GM04504 (cell line): Measurements from ENCODE around the gene VAMP8.
"Not testable (repeated sequence)": the region's sequence is repeated elsewhere in the genome, so short reads cannot be mapped to it uniquely, and the experiment has no call there.

Experiments used
- DNase-seq: peaks from one replicate; pipeline ENCODE4 v3.0.0-alpha.2; 2012; ENCODE audit warnings: low read depth

VAMP8 gene

DNA sequence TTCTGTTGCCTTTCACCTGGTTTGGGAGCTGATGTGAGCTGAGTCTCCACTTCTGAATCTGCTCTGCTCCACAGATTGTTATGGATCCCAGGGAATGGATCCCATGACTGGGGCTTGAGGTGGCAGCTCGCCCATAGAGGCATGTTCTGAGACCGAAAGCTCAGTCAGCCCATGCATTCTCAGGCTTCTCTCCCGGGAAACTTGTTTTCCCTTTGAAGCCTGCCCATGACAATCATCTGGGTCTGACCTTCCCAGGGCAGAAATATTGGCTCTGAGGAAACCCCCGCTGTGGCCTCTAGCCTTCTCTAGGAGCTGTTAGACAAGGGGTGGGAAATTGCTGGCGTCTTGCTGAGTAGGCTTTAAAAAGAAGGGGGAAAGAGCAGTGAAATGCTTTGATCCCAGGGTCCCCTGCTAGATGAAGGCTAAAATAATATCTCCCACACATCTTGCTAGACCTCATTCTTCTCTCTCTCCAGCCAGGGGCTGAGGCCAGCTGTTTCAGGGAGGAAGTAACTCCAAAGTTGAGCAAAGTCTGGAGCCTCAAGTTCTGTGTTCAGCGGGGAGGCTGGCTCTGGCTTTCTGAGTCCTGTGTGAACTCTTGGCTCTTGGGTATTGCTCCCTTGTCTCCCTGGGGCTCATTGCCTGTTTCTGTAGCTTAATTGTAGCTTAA lies 2.0 kb downstream of the VAMP8 start:
- DNase-seq, result no peak

DNA sequence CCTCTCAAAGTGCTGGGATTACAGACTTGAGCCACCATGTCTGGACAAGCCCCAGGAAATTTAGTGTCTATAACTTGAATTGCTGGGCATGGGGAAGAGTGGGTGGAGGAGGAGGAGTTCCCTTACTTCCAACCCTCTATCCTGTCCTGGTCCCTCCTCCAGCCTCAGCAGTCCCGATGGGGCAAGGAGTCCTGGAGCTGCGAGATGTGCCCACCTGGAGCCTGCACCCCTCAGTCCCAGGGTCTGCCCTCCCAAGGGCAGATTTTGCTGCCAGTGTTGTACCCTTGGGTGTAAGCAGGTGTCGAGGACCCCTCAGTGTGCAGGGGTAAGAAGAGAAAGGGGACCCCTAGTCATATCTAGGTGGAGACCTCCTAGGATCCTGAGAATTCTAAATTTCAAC lies 2.8 kb downstream of the VAMP8 start:
- DNase-seq, result no peak

DNA sequence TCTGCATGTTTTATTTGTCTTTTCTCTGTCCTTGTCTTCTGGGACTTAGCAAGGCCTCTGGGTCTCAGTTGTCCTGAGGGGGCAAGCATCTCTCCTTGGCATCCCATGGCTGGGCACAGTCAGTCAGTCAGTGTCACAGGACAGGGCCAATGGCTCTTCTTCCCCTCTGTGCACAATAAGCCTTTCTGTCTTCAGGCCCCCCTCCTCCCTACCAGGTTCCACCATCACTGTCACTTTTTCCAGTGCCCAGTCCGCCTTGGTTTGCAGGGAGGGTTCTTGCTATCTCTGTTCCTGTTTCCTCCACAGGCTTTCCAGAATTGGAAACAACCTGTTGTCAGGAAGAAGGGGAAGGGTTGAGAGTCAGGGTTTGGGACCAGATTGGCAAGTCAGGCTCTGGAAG lies 5.1 kb downstream of the VAMP8 start:
- no peak for DNase-seq

DNA sequence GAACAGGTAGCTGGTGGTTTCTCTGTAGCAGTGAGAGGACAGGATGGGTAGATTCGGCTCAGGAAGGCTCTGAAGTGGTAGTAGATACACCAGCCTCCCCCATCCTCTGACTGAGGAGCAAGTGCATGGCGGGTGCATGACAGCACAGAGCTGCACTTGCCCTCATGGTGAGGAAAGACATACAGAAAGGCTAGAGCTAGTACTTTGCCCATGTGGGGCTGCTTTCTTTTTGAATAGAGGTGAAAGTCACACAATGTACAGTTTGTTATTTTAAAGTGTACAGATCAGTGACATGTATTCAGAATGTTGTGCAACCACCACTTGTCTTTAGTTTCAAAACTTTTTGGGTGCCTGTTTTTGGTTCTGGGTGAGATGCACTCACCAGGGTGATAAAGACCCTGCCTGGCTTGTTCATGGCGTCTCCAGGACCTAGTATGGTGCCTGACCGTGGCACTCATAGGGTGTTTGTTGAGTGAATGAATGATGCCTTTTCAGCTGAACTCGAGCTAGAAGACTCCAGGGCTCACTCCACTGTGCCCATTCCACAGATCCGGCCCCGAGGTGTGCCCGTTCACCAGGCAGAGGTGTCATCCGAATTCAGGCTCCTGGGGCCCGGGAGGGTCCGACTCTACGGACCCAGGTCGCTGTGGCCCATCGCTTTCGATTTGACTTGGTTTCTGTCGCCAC lies 6.4 kb downstream of the VAMP8 start:
- no peak for DNase-seq

DNA sequence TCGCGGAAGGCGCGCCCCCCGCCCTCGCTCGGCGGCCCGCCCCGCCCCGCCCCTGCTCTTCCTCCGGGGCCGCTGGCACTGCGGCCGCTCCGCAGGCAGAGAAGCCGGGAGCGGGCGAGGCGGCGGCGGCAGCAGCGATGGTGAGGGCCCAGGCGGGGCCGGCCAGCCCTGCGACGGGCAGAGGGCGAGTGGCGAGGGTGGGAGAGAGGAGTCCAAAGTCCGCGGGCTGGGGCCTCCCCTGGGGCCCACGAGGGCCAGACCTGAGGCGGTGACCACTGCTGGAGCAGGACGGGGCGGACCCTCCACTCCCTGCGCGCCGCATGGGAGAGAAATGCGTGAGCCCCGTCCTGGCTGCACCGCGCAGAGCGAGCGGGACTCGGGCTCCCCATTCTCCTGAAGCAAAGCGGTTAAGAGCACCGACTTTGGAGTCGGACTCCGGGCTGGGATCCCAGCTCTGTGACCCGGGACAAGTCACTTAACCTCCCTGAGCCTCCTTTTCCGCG lies 7.0 kb downstream of the VAMP8 start, which contains the start of gene VAMP5:
VAMP5 (plus strand) TSS at position 78 of the 503 bp plus-strand sequence; CDS start at position 138, 60 bp downstream.
- no peak for DNase-seq

DNA sequence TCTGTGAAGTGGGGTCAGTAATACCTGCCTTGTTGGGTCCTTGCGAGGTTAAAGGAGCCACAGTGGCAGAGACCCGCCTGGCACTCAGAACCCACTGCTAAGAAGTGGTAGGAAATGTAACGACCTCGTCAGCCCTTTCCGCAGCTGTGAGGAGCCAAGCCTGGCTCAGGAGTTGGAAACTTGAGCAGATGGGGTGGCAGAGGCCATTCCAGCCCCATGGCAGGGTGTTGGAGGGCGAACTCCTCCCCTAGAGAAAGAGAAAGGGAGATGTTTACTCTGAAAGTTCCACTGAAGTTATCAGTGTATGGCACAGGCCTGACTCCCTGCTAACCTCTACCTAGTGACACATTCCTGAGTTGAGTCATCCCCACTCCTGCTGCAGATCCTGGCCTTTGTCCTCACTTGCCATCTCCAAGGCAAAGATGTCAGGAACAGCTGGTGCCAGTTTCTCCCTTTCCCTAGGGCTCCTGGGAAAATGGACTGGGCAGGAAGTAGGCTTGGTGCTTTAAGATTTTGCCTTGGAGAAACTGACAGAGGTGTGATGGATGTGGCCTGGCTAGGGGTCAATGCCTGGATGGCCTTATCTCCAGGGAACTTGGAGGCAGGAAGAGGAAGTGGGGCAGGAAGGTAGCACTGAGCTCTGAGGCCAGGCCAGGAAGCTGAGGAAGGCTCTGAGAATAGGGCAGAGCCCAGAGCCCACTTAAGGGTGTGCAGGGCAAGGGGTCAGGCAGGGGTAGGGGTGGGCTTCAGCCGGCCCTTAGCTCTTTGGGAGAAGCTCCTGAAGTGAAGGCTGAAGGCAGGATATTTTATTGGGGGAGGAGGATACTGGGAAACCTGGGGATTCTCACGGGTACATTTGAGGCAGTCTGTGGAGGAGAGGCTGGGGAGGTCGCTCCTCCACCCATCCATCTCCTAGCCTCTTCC lies 7.7 kb downstream of the VAMP8 start:
- DNase-seq, result peak; percentile 43

DNA sequence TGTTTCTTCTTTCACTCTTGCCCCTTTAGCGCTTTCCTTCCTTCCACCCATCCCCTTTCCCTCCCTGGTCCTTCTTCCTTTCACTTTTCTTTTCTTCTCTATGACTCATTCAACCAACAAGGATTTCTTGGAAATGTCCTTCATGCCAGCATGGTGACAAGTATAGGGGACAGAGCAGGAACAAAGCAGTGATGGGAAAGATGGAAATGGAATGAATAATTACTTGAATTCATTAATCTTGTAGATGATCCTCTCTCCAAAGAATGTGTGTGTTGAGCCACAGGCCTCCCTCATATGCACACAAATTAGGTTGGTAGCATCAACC lies 8.4 kb downstream of the VAMP8 start:
- peak; percentile 53 for DNase-seq

DNA sequence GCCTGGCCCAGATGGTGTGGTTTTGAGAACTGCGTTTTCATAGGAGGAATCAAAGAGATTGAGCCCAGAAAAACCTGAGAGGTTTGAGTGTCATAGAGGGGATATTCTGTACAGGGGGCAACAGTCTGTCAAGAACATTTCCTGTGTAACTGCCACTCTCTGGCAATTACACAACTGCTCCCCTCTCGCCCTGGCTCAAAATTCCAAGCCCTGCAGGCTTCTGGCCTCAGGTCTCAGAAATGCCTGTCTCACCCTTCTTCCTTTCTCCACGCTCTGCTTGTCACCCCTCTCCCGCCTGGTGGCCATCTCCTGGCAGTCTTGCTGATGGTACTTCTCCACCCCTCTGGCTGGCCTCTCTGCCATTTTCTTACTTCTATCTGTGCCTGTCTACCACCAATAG lies 10.8 kb downstream of the VAMP8 start:
- no peak for DNase-seq

DNA sequence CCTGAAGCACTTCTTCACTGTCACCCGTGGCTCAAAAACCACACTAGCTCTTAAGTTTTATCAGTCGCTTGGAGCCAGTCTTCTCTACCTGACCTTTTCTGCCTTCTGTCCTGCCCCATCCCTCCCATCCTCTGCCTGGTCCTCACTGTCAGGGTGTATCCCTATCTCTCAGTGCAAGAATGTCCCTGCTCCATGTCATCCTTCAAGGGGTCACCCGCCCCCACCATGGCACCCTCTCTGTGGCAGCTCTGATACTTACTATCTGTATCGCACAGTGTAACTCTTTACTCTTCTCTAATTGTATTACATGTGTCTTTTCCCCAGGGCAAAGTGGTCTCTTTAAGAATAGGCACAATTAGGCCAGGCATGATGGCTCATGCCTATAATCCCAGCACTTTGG lies 11.3 kb downstream of the VAMP8 start:
- DNase-seq, result no peak

DNA sequence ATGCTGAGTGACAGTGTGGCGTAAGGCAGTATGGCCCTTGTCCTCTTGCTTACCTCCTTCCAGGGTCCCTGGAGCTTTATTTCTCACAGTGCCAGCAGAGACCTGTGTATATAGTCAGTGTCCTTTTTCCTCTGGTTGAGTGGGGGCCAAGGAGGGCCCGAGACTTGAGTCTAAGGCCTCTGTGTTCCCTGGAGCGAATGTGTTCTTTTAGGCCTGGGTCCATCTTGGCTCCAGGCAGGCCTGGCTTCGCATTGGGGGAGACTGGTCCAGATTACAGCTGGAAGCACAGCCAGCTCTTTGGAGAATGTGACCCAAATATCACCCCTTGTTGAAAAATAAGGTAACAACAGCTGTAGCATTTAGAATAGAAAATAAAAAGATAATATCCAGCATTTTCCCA lies 11.8 kb downstream of the VAMP8 start:
- DNase-seq, result no peak

DNA sequence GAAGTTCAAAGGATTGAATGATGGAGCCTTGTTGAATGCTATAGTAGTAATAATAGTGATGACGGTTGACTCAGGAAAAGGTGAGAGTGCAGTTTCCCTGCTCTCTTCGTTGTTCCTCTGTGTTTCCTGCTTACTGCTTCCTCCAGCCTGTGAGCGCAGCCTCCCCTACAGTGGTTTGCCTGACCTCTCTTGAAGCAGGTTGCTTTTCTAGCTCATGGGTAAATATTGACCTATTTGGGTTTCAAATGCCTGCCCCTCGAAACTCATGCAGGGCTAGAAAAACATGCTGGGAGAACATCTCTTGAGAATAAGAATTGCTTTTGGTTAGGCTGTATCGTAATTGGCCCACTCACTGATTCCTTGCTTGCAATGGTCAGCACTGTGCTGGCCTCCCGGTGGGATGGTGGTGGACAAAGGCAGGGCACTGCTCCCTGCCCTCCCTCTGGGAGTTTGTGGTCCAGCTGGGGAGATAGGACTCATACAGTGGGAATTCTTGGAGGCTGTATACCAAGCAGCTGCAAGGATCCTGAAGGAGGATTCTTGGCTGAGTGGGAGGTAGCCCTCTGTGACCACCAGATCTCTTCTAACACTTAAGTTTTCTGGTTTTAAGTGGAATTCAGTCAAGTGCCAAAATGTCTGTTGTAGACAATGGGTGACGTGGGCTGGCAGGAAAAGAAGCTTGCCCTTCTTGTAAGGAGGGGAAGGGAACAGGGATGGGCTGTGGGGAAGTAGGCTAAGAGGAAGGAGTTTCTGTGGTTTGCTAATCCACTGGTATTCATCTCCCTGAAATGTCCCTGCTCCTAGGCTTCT lies 12.8 kb downstream of the VAMP8 start:
- peak; percentile 72 for DNase-seq

DNA sequence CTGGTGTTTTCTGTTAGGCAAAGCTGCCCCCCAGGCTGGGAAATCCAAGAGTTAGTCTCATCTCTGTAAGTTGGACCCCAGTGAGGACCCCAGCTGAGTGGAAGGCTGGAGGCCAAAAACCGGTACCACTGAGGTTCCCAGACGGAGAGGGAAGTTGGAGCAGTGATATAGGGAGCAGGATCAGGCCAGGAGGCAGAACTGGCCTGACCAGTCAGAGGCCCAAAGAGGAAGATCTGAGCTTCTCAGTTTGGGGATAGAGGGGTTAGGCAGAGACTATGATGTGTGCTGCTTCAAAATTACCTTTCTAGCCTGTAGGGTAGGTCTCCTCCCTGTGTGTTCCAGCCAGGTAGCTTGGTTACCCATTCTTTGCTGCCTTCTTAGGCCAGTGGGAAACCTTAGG lies 13.6 kb downstream of the VAMP8 start:
- DNase-seq, result no peak

DNA sequence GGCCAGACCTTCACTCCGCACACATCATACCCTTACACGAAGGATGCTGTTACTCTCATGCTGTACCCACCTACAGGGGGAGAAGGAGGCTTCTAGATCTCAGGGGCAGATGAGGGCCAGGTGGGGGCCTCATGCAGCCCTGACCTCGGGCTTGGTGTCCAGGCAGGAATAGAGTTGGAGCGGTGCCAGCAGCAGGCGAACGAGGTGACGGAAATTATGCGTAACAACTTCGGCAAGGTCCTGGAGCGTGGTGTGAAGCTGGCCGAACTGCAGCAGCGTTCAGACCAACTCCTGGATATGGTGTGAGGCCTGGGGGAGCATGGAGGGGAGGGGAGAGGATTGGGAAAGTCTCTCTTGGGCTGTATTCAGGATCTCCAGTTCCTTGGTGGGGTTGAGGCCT lies 14.2 kb downstream of the VAMP8 start:
- no peak for DNase-seq

DNA sequence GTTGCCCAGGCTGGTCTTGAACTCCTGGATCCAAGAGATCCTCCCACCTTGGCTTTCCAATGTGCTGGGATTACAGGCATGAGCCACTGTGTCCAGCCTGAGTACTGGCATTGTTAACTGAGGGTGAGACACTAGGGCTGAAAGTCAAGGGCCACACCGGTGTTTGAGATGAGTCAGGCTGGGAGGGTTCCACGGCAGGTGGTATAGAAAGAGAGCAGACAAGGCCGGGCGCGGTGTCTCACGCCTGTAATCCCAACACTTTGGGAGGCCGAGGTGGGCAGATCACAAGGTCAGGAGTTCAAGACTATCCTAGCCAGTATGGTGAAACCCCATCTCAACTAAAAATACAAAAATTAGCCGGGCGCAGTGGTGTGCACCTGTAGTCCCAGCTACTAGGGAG lies 14.9 kb downstream of the VAMP8 start:
- DNase-seq, result not testable (repeated sequence)

DNA sequence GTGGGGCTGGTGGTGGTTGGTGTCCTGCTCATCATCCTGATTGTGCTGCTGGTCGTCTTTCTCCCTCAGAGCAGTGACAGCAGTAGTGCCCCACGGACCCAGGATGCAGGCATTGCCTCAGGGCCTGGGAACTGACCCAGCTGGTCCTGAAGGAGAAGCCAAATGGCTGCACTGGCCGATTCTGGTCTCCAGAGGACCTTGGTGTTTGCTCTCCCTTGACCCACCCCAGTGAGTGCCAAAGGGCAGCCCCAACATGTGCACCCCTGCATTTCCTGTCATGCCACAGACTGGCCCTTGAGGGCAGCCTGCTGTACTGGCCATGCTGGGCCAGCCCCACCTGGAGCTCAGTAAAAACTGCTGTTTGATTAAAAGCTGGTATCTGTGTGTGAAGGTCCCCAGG lies 15.6 kb downstream of the VAMP8 start:
- DNase-seq, result no peak

DNA sequence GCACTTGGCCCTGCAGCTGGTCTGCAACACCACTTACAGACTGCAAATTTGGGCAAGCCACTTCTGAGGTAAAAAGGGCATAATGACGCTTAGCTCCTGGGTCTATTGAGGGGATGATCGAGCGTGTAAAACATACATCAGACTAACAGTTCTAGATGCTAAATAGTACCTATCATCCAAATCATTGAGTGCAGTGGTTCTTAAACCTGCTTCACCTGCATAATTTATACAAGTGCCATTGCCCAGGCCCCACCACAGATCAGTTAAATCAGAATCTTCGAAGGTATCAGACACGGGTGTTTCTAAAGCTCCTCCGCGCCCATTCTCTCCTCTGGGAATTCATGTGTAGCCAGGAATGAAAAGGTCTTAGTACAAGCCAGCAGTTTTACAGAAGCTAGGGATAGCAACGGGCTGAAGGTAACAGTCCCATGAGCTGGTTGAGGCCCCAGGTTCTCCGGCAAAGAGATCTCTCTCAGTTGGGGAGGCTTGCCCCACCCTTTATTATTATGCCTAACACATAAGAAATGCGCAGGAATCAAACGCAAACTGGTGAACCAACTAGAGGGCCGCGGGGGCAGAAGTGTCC lies 17.4 kb downstream of the VAMP8 start:
- no peak for DNase-seq

DNA sequence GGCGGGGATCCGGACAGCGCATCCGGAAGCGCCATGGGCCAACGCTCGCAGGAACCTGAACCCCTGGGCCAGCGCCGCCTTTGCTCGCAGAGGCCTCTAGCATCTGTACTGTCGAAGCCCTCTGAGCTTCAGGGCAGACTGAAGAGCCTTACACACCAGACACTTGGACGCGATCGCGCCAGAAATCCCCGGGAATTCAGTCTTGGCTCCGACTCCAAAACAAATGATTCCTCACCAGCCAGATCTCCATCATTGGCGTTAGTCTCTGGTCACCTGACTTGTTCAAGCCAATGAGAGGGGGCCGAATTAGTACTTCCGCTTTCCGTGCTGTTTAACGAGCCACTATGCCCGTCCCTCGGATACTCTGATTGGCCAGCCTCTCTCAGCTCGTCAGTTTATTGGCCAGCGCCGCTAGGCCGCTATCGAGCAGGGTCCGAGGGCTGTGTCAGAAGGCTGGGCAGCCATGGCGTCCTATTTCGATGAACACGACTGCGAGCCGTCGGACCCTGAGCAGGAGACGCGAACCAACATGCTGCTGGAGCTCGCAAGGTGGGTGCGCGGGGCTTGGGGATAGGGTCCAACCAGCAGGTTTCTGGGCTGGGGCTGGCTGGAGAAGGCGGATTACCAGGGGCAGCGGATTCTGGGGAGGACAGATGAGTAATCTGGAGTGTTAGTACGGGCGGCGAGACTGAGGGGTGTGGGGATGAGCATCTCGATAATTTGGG lies 18.1 kb downstream of the VAMP8 start, which contains the start of gene RNF181:
RNF181 (plus strand) TSS at position 445 of the 725 bp plus-strand sequence; CDS start at position 464, 19 bp downstream.
- DNase-seq, result peak; percentile 99

DNA sequence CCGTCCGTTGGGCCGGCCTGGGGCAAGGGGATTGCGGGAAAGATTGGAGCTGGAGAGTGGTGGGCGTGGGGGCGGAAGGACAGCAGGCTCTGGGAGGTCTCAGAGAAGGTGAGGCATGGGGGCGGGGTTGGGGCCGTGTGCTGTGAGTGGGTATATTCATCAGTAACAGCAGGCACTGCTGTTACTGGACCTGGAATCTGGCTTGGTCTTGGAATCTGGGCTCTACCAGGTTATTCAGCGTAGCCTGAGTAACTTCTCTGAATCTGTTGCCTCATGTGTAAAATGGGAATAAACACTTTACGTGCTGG lies 18.6 kb downstream of the VAMP8 start:
- DNase-seq, result no peak

DNA sequence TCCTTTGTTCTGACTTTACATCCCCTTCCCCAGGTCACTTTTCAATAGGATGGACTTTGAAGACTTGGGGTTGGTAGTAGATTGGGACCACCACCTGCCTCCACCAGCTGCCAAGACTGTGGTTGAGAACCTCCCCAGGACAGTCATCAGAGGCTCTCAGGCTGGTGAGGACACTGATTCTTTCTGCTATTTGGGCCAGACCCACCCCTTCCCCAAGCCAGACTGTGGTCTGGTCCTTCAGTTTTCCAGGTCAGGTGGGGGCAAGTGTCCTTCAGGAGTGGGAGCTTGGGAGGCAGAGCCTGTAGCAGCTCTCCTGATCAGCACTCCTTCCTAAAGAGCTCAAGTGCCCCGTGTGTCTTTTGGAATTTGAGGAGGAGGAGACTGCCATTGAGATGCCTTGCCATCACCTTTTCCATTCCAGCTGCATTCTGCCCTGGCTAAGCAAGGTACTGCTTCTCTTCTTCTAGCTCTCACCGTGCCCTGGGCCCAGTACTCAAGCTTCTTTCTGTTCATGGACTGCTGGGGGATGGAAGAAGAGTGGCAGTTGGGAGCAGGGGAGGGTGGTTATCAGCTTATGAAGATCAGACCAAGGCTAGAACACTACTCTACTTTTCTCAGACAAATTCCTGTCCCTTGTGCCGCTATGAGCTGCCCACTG lies 19.2 kb downstream of the VAMP8 start:
- no peak for DNase-seq

DNA sequence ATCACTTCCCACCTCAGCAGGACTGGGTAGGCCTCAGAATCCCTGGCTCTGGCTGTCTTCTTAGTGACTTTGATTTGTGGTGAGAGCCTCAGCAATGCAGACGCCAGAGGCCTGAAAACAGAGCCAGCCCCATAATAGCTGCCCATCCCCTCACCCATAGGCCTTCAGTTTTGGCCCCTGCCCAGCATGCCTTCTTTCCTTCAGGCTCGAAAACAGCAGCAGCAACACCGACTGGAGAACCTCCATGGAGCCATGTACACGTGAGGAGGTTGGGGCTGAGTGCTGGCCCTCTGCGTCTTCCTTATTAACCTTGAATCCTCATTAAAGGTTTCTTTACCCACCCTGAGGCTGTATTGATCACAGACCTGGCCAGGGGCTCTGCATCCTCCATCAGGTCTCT lies 19.9 kb downstream of the VAMP8 start:
- no peak for DNase-seq
